ENCODE measurements around the gene C15orf62.

GRCh38 chr15:40749151-40749630 is 20.6 kb upstream of the C15orf62 start:
- TF ChIP-seq NFIC (IDR thresholded peaks at IDR 0.05), result no peak
- no peak for TF ChIP-seq REST (IDR thresholded peaks at IDR 0.05; ENCODE audit: low read depth)
- no peak for TF ChIP-seq FOXM1 (IDR thresholded peaks at IDR 0.05; ENCODE audit: borderline replicate concordance, low read depth)
- no peak for TF ChIP-seq MAX (IDR thresholded peaks at IDR 0.05)
- no peak for TF ChIP-seq TAF1 (IDR thresholded peaks at IDR 0.05; ENCODE audit: low read depth)

All from Ishikawa (cell line).